ENCODE results near the gene ZBTB34.

Gene ZBTB34

DNA sequence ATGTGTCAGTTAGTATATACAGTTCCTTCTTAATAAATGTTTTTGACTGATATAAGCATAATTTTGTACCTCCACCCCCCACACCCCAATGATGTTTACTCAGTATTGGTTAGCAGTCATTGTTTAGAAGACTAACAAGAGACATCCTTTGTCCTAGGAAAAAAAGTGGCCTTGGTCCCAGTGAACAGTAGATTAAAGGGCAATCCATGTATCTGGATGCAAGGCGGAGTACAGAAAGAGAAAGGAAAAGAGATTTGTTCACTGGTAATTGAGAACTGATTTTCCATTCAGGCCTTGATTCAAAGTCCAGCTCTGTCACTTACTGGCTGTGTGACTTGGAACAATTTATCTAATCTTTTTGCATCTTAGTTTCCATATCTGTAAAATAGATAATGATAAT is 58.8 kb downstream of the ZBTB34 start:
- no peak for DNase-seq (ENCODE audit: low read depth)

DNA sequence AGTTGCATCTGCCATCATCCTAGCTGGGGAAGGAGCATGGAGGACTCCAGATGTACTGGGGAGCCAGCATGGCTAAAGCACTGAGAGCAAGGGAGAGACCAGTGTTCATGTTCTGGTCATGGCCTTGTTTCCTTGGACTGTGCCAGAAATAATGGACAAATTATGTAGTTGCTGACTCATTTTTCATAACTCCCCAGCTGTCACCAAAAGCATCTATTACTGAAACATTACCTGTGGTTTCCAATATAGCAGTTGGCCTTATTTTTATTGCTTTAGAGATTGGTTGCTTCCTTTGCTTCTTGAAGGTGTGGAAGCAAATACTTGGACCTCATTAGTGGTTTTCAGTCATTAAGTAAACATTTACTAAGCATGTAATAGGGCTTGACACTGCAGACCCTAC is 65.4 kb downstream of the ZBTB34 start:
- DNase-seq (ENCODE audit: low read depth) = no peak

DNA sequence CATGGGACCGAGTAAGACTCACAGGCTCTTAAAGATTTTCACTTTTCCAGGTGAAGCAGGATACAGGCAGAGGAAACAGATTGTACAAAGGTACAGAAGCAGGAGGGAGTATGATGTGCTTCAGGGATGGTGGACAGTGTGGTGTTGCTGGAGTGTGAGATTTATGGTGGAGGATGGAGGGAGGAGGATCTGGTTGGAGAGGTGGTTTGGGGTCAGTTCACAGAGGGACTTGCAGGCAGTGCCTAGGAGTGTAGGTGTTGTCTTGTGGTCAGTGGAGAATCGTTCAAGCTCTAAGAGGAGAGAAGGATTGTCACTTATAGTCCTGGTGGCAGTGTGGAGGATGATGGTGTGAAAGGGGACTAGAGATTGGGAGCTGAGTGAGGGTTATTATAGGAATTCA is 65.9 kb downstream of the ZBTB34 start:
- no peak for DNase-seq (ENCODE audit: low read depth)

DNA sequence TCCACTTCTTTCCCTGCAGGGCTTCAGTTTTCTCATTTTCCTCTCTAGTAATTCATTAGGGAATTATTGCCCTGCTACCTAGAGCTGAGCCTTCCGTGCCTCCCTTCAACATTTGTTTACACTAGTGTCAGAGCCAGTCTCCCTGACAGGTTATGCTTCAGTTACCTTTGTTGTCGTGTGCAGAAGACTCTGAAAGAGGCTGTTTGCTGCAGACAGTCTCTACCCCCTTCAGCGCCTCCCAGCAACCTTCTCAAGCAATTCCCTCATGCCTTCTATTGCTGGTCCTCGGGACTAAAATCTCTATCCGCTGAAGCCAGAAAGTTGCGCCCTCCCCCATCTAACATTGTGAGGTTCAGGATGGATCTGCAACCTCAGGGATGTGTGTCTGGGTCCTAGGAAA is 67.0 kb downstream of the ZBTB34 start:
- DNase-seq (ENCODE audit: low read depth) = no peak

DNA sequence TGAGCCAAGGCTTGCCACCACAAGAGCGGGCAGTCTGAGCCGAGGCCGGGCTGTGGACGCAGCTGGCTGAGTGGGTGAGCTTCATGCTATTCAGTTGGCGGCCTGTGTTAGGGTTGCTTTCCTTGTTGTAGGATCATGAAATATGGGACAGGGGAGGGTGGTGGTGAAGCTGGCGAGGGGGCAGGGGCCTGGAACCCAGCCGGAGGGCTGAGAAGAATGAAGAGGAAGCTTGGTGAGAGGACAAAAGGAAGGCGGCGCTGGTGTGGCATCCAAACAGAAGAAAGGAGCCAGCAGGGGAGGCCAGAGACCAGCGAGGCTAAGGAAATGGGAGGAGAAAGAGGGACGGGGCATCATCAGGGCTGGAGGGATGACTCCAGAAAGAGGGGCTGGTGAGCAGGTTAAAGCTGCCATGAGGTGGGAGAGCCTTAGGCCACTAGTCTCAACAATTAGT is 72.5 kb downstream of the ZBTB34 start:
- no peak for DNase-seq (ENCODE audit: low read depth)

DNA sequence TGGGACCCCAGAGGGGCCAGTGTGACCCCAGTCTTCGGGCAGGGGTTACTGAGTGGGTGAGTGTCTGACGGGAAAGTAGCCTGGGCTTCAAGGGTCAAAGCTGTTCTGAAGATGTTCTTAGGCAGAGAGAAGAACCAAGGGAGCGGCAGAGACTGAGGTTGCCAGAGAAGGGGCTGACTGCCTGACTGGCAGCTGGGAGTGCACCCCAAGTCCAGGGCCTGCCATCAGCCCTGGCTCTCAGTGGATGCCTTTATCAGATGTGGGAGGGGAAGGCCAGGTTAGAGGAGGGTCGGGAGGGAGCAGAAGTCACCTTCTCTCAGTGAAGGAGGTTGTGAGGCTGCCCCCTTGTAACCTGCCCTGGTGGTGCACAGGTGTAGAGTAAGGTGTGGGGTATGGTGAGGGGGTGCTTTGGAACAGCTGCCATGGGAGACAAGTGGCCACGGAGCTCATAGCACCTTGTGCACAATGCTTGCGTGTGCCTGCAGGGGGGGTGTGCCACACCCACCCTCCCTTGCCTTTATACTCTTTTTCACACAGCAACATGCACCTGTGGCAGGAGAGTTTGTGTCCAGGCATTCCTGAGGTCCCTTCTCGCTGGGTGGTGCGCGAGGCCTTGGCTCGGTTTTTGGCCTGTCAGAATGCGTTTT is 73.0 kb downstream of the ZBTB34 start:
- no peak for DNase-seq (ENCODE audit: low read depth)

DNA sequence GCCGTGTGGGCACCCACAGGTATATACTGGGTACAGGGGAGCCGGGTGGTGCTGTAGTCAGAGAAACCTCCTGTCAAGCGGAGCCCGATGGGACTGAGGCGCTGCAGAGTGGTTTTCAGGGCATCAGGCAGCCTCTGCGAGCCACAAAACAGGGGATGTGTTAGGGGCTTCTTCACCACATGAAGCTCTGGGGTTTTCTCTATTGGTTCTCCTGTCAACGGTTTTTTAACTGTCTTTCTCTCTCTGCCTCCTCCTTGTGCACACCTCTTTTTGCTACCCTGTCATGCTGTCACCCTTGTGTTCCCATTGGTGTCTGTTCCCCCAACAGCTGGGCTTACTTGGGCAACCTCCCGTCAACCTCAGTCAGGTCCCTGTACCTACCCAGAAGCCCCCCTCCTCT is 74.0 kb downstream of the ZBTB34 start:
- no peak for DNase-seq (ENCODE audit: low read depth)
